GM12873 (cell line): ENCODE measurements around the gene TBCK.

ENCODE experiments used
- CTCF ChIP-seq: IDR thresholded peaks from 2 replicates; pipeline ENCODE4 v1.5.1; 2012; ENCODE audit warnings: low read depth, mild to moderate bottlenecking, moderate library complexity, low read length, control low read depth; ENCODE audit not compliant: insufficient read depth; ENCODE audit errors: missing control alignments

Gene TBCK

GRCh38 chr4:106247600-106247999 lies 68.4 kb downstream of the TBCK start:
- TF ChIP-seq CTCF: no peak

GRCh38 chr4:106246441-106246840 lies 69.6 kb downstream of the TBCK start:
- no peak for TF ChIP-seq CTCF

- TF ChIP-seq CTCF: no peak
Measured at GRCh38 chr4:106245176-106245575, 70.8 kb downstream of the TBCK start.

- TF ChIP-seq CTCF: no peak
Measured at GRCh38 chr4:106240699-106241098, 75.3 kb downstream of the TBCK start.

GRCh38 chr4:106238820-106239420 lies 77.1 kb downstream of the TBCK start:
- peak; percentile 70 for TF ChIP-seq CTCF

GRCh38 chr4:106231931-106232330 lies 84.1 kb downstream of the TBCK start:
- TF ChIP-seq CTCF: no peak

GRCh38 chr4:106222548-106222947 lies 93.5 kb downstream of the TBCK start:
- no peak for TF ChIP-seq CTCF
